SH-SY5Y (cell line): ENCODE data around the gene RTF2.

ENCODE experiments used
- GATA2 ChIP-seq: IDR thresholded peaks from 2 replicates; pipeline ENCODE4 v1.6.1; 2011; ENCODE audit warnings: mild to moderate bottlenecking, low read depth, low read length
- GATA3 ChIP-seq: IDR thresholded peaks from 2 replicates; pipeline ENCODE4 v1.6.1; 2011; ENCODE audit warnings: low read depth, mild to moderate bottlenecking, low read length, moderate library complexity

DNA sequence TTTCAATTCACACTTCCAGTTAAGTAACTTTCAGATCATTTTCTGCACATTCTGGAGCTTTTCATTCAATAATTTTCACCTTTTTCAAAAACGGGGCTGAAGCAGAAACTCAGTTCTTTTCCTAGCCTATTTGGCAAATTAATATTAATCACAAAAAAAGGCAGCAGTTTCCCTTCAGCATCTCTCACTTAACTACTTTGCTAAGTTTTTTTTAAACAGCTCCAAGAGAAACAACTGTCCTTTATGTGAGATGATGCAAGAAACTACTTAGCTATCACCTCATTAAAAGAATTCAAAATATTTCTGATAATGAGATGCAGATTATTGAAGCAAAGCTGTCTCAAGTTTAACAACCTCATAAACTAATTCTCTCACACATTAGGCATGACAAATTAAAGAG, 44.5 kb upstream of the RTF2 start:
- TF ChIP-seq GATA2 (no peak), GATA3 (no peak)
